DOHH2 (cell line): ENCODE results near the gene TSPAN17.

Experiments used
- EZH2phosphoT487 ChIP-seq: fragments of 200-600 bp; sonication (generic); IDR thresholded peaks from 2 replicates; pipeline ENCODE4 v1.6.1; 2017; ENCODE audit warnings: borderline replicate concordance, mild to moderate bottlenecking, antibody characterized with exemption, low read length, moderate library complexity, mixed read lengths
- TF ChIP-seq, protein P1 (sequence below): fragments of 200-600 bp; sonication (generic); IDR thresholded peaks from one replicate; pipeline ENCODE4 v1.5.1; 2014; ENCODE audit warnings: antibody characterized with exemption, mild to moderate bottlenecking, low read depth, low read length; ENCODE audit not compliant: poor library complexity, severe bottlenecking

DNA sequence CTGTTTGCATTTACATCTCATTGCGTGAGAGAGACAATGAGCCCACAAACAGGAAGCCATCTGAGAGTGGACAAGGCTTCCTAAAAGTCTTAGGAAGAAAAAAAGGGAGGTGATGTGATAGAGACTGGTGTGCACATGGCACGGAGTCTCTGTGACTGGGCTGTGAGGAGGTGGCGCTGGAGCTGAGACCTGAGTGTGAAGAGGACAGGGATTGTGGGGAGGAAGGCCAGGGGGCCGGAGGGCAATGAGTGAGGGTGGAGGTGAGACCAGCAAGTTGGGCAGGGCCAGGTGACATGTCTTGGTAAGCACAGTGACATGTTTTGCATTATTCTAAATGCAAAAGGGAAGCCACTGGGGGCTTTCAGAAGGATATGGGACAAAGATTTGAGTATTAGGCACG, 45.0 kb downstream of the TSPAN17 start:
- TF ChIP-seq, protein P1, sequence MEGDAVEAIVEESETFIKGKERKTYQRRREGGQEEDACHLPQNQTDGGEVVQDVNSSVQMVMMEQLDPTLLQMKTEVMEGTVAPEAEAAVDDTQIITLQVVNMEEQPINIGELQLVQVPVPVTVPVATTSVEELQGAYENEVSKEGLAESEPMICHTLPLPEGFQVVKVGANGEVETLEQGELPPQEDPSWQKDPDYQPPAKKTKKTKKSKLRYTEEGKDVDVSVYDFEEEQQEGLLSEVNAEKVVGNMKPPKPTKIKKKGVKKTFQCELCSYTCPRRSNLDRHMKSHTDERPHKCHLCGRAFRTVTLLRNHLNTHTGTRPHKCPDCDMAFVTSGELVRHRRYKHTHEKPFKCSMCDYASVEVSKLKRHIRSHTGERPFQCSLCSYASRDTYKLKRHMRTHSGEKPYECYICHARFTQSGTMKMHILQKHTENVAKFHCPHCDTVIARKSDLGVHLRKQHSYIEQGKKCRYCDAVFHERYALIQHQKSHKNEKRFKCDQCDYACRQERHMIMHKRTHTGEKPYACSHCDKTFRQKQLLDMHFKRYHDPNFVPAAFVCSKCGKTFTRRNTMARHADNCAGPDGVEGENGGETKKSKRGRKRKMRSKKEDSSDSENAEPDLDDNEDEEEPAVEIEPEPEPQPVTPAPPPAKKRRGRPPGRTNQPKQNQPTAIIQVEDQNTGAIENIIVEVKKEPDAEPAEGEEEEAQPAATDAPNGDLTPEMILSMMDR, result no peak
- TF ChIP-seq EZH2phosphoT487, result no peak
